GM19239 (cell line): ENCODE data around the gene RSRP1.
A peak's percentile ranks its signal among the peaks of the same experiment; 100 is the strongest.

Experiments used
- DNase-seq: peaks from one replicate; pipeline ENCODE4 v3.0.0; 2011; ENCODE audit warnings: low spot score; ENCODE audit not compliant: insufficient read length
- FAIRE-seq: peaks from 2 replicates; lab custom pipeline; 2011; peaks lifted over from hg19 to GRCh38; lab: Jason Lieb, UNC

The RSRP1 gene

DNA sequence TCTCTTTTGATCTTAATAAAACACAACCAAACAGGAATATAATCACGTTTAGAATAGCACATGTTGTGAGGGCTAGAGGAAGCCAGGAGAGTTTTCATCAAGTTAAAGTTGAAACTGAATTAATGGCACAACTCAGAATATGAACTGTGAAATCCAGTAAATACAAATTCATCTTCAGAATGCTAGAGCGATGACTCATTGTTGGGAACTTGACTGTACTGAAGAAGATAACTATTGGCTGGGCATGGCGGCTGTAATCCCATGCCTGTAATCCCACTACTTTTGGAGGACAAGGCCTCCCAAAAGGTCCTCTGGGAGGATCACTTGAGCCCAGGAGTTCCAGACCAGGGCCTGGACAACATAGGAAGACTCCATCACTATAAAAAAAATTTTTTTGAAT lies 23.8 kb downstream of the RSRP1 start:
- DNase-seq (no peak), FAIRE-seq (no peak)

DNA sequence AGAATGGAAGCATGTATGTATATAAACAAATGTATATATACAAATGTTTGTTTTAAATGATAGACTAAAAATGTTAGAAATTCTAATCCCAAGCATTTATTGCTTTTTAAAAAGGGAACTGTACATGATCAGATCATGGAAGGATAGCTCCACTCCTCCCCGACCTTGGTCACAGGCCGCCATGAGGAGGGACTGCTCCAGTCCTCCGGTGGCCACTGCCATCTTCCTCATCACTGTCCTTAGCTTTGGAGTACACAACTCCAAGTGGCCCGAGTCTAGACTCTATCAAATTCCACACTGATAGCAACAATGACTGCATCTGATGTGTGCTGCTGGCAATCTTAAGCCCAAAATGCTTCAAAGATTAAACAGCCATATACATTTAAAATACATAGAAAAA lies 24.6 kb downstream of the RSRP1 start:
- no peak for DNase-seq
- no peak for FAIRE-seq

DNA sequence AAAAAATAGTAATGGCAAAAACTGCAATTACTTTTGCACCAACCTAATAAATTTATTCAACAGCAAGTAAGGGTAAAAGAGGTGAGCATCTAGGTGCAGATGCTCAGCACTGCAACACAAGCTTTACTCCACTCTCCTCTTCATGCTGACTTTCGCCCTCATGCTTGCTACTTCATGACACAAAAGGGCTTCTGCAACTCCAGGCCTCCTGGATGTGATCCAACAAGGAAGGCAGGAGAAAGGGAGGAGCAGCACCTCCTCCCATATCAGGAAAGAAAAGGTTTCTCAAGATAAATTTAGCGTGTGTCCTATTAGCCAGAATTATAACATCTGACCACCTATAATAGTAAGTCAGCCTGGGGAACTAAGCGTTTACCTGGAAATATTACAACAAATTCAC lies 26.6 kb downstream of the RSRP1 start:
- FAIRE-seq (no peak), DNase-seq (no peak)

DNA sequence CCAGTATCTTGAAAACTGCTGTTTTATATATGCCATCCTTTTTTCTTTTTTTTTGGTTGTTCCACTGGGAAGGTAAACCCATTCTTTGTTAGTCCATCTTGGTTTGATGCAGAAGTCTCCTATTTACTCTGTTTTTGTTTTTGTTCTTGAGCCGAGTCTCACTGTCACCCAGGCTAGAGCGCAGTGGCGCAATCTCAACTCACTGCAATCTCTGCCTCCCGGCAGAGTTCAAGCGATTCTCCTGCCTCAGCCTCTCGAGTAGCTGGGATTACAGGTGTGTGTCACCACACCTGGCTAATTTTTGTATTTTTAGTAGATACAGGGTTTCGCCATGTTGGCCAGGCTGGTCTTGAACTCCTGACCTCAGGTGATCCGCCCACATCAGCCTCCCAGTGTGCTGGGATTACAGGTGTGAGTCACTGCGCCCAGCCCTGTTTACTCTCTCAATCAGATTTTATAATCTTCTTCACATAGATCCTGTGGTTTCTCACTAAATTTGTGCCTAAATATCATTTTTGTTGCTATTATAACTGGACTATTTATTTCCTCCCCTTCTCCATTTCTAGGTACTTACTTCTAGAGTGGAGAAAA lies 27.5 kb downstream of the RSRP1 start:
- DNase-seq (no peak), FAIRE-seq (no peak)

DNA sequence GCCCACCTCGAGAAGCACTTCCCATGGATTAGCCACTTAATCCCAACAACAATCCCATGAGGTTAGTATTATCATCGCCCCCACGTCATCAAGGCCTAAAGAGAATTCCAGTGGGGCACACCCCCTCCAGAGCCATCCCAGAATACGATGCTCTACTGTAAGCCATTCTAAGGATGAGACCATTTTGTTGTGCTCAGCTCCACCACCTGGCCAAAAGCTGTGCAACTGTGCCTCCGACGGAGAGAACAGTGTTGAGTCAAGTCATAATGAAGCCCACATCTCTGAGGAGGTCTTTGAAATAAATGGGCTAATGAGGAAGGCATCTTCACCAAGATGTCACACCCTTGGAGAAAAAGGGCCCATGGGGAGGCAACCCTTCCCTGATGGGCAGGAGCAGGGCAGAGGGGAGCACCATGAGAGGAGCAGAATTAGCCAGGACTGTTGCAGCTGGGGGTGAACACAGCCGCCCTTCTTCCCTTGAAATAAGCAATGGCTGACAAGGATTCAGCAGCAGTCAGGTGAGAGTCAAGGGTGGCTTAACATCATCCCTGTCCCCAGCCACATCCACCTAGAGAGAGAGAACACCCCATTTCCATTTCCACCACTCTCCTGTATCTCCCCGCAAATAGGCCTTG lies 29.5 kb downstream of the RSRP1 start:
- no peak for FAIRE-seq
- no peak for DNase-seq

DNA sequence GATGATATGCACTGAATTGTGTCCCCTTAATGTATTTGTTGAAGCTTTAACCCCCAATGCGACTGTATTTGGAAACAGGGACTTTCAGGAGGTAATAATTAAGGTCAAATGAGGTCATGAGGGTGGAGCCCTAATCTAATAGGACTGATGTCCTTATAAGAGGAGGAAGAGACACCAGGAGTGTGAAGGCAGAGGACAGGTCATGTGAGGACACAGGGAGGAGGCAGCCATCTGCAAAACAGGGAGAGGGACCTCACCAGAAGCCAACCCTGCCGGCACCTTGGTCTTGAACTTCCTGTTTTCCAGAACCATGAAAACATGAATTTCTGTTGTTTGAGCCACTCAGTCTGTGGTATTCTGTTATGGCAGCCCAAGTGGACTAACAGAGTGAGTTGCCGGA lies 30.2 kb downstream of the RSRP1 start:
- no peak for FAIRE-seq

DNA sequence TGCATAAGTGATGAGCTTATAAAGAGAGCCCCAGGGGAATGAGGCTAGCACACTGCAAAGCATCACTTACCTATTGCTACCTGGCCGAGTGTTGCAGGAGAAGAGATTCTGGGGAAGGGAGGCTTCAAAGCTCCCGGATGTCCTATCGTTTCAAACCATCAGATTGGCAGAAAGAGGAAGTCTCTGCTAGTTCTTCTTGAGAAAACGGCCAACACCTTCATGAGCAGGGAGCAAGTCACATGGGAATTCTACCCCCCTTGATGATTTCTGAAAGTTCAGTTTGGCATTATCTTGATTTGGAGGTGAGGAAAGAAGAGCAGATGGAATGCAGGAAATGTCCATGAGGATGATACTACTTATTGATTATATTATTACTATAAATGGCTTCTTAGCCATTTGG lies 31.1 kb downstream of the RSRP1 start:
- DNase-seq (no peak), FAIRE-seq (peak; percentile 4)

More for the DNA sequence above, 30.2 kb downstream of the RSRP1 start:
- DNase-seq, result no peak

DNA sequence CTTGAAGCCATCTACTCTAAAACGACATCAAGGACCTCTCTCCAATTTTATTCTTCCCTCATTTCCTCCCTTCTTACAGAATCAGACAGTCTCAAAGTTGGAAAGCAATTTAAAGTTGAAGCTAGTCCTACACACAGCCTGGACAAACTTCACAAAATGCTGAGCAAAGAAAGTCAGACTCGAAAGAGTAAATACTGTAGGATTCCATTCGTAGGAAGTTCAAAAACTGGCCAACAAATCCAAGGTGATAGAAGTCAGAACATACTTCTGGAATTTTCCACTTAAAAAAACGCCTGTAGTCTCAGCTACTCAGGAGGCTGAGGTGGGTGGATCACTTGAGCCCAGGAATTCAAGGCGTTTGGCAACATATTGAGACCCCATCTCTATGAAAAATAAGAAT lies 34.5 kb downstream of the RSRP1 start:
- FAIRE-seq (no peak), DNase-seq (no peak)

DNA sequence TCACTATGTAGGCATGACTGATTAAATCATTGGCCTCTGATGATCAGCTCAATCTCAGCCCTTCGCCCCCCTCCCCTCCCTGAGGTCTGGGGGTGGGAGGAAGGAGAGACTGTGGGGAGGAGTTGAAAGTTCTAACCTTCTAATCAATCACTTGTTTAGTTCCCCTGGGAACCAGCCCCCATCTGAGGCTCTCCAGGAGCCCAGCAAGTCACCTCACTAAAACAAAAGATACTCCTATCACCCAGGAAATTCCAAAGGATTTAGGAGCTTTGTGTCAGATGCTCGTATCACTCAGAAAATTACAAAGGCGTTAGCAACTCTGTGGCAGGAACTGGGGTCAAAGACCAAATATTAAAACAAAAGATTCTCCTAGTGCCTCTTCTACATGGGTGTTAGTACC lies 36.5 kb downstream of the RSRP1 start:
- DNase-seq (no peak), FAIRE-seq (no peak)

DNA sequence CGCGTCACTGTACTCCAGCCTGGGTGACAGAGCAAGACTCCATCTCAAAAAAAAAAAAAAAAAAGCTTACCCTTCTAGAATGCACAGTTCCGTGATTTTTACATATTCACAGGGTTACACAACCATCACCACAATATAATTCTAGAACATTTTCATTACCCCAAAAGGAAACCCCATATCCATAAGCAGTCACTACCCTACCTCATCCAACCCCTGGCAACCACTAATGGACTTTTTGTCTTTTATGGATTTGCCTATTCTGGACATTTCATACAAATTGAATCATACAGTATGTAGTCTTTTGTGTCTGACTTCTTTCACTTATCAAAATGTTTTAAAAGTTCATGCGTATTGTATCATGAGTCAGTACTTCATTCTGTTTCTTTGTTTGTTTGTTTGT lies 37.7 kb downstream of the RSRP1 start:
- no peak for DNase-seq
- FAIRE-seq, result no peak

DNA sequence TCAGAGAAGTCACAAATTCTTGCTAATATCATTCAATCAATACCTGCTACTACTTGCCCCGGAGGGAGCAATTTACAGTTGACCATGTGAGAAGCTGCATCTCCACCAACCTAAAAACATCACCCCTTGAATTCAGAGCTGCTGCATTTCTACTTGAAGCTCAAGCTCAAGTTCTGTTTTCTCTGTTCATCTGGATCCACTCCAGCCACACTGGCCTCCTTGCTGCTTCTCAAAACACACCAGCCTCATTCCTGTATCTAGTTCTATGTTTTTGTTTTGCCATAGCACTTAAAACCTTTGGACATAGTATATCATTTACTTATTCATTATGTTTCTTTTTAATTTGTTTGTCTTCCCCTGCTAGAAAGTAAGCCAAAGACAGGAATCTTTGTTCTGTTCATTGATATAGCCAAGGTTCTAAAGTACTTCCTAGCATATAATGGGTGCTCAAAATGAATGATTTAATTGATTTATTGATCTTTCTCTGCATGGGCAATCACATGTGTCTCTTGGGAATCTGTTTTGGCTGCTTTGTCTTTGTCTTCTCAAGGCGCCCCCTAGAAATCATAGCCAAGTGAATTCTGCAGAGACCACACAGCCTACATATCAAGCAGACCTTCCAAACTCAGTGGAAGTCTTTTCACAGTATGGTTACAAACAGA lies 38.6 kb downstream of the RSRP1 start:
- FAIRE-seq, result no peak
- DNase-seq, result no peak

DNA sequence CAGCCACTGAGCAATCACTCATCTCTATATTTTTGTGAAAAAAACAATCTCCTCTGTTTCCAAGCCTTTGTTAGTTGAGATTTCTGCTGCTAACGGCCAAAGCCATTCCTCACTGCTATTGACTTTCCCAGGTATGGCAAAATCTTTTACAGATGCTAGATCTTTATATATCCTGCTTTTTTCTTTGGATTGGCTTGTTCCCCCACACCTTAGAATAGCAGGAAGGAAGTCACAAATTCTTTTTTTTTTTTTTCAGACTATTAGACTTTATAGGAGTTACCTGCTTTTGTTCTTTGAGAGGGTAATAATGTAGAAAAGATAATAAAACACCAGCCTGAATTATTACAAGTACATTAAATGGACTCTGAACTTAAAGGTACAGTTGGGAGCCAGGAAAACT lies 39.2 kb downstream of the RSRP1 start:
- DNase-seq (no peak), FAIRE-seq (no peak)

DNA sequence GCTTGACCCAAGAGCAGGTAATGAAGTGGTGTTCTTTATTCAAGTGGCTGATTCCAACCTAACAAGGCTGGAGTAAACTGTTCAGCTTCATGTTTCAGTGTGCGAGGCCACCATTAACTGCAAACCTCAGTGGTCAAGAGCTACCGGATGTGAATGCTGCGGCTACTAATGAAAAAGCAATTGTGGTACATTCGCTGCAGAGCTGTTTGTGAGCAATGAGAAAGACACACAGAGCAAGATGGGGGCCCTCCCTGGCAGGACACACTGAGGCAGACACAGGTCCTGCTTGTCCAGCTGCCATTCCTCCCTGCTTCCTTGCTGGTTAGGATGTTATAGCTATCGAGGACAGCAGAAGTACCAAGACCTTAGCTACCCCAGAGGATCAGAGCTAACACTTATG lies 41.1 kb downstream of the RSRP1 start:
- no peak for FAIRE-seq
- DNase-seq, result no peak

DNA sequence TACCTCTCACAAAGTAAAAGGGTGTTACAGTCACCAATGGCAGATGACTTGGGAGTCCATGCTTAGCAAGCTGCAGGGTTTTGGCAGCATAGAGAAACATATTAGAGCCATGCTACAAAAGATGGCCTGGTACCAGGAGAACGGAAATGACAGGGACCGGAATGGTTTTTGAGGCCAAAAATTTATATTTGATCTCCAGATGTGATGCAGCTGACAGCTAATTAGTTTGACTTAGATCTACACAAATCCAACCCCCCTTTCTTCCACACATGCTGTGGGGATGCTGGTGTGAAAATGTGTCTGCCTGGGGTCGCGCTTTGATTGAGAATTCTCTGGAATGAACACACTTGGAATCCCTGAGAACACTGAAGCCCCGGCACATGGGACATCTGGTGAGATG lies 41.5 kb downstream of the RSRP1 start:
- DNase-seq (no peak), FAIRE-seq (no peak)

DNA sequence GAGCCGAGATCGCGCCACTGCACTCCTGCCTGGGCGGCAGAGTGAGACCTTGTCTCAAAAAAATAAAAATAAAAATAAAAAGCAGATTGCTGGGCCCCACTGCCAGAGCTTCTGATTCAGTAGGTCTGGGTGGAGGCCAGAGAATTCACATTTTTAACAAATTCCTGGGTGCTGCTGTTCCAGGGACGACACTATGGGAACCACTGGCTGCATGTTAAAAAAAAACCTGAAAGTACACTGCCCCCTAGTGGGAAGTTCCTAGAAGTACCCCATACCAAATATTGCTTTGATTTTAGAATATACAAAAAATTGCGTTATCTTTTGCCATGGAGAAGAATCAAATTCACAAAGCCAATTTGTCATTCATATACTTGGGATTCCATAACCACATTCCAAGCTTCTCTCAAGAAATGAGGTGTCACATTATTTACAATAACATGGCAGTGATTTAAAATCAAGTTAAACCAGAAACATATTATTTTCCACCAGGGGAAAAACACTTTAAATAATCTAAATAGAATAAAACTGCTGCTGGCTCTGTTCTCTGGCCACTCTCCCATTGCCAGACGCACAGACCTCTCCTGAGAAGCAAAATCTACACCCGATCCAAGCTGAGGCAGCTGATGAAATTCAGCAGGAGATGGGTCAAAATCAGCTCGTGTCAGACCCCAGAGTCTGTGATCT lies 42.3 kb downstream of the RSRP1 start:
- FAIRE-seq, result peak; percentile 86
- DNase-seq, result peak; percentile 40

DNA sequence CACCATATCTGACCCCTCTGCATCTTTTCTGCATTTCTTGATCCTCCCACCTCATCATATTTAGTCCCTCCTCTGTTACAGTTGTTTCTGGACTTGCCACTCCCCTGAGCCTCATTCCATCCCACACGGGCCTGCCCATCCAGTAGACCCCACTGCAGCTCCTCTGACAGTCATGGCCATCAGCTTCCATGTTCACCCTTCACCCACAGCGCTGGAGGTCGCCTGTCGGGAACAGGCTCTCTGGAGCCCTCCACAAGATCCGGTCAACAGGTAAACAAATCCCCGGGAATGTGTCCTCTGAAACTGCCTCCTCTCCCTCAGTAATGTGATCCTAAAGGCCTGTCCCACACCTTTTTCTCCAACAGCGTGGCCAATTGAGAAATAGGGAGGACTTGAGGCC lies 46.2 kb downstream of the RSRP1 start:
- DNase-seq (no peak), FAIRE-seq (no peak)

DNA sequence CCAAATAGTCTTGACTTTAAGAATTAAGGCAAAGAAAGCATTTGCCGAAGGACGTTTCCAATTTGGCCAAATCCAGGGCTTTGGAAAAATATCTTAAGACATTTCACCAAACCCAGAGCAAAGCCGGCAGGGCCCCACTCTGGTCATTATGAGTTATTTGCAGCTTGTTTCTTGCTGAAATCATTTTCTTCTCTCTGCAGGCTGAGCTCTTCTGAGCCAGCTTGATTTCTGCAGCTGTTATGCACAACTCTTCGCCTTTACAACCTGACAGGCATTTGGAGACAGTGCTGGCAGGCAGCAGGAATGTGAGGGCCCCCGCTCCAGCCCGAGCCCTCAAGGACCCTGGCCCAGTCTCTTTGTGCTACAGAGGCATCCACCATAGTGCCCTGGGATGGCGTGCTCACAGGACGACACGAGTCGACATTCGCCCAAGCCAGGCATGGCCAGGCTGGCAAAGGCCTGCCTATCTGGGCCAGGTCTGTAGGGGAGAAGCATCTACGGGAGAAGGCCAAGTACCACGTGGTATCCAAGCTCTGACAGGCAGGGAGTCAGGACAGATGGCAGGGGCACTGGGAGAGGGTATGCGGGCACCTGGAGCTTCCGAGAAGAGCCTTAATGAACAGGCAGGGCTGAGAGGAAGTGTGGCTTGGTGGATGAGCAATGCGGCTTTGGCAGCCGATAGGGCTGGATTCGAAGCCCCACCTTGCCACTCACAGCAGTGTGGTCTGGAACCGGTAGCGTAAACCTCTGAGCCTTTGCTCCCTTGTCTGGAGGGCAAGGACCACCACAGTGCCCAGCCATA lies 47.2 kb downstream of the RSRP1 start:
- no peak for FAIRE-seq
- no peak for DNase-seq

DNA sequence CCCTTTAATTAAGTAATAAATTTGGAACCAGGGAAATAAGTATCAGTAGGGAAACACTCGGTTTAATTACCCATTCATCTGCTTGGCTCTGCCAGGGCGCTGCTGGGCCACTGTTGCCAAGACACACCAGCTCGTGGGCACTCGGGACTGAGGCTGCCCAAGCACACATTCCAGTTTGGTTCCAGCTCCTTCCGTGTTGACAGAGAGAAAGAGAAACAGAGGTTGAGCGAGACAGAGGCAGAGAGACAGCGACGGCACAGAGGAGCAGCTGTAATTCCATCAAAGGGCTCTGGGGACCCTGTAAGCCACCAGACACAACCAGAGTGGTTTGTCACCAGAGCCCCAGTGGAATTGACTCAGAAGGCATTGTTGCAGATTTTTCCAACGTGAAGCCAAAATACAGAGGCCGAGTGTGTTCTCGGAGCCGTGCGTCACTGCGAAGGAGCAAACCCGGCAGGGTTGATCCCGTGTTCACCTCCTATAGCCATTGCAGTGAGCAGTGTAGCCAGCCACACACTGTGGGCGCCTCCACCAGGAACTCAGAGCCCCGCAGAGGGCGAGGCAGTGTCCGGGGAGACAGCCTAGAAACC lies 48.5 kb downstream of the RSRP1 start:
- DNase-seq (no peak), FAIRE-seq (no peak)

DNA sequence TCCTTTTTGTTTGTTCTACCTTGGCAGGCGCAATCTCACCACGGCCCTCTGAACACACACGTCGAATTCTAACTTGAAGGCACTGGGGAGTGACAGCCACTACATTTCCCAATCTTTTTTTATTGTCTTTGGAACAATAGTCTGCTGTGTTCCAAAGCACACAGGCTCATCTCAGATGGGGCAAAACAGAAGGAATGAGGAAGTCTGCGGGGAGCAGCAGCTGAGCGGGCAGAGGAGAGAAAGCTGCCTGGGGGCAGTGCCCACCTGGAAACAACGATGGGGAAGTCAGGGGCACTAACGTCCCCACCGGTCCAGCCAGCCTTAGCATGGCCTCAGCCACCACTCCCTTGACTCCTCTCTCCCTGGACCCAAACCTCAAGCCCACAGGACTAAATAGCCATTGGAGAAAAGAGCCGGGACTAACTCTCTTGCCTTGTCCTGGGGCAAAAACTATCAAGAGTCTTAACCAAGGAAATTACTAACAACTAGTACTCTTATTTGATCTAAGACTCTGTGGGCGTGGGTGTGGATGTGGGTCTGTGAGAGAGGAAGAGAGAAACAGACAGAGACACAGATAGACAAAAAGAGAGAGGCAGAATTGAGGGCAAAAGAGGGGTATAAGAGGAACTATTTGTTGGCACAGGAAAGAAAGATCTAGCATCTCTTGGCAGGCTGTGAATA lies 49.1 kb downstream of the RSRP1 start:
- no peak for FAIRE-seq

More for the DNA sequence above, 49.1 kb downstream of the RSRP1 start:
- DNase-seq, result no peak
